HG02610 (cell line): Measurements from ENCODE around the gene ARSB.
"Not testable (repeated sequence)": the region's sequence is repeated elsewhere in the genome, so short reads cannot be mapped to it uniquely, and the experiment has no call there.

Source experiments
- ATAC-seq: cut with Tn5 transposase; IDR thresholded peaks from one replicate; pipeline ENCODE4 v1.9.1; 2021; ENCODE audit warnings: mild to moderate bottlenecking, moderate library complexity; ENCODE audit not compliant: unreplicated experiment

The ARSB gene

DNA sequence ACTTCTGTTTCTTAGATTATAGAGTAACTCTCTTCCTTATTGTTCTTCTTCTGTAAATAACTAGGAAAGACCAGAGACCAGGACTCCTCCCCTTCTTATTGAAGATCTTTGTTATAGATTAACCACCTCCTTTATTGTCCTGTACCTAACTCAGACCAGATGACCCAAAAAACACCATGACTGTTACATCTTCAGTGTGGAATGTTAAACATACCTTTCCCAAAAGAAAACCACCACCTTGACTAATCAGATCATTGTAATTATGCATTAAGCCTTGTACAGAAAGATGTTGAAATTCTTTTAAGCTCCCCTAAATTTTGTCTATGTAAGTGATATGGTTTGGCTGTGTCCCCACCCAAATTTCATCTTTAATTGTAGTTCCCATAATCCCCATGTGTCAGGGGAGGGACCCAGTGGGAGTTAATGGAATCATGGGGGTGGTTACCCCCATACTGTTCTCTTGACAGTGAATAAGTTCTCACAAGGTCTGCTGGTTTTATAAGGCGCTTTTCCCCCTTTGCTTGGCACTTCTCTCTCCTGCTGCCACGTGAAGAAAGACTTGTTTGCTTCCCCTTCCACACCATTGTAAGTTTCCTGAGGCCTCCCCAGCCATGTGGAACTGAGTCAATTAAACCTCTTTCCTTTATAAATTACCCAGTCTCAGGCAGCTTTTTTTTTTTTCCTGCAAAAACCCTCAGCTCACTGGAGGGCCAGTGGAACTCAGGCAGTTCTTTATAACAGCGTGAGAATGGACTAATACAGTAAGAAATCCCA lies 26.3 kb downstream of the ARSB start:
- ATAC-seq: no peak

DNA sequence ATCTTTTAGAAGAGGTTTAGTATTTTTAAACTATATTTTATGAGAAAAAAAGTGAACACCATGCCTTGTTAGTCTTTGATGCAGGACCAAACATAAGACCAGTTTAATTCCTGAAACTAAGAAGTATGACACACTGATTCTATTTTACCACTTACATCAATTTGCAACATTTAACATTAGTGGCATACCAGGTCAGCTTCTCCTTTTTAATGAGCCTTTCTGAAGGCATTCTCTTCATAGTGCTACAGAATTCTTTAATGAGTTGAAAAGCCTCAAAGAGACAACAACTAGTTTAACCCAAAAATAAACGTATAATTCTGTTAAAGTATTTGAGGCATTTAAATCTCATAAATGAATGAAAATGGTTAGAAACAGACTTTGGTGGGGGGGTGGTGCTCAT lies 28.2 kb downstream of the ARSB start:
- ATAC-seq: no peak

DNA sequence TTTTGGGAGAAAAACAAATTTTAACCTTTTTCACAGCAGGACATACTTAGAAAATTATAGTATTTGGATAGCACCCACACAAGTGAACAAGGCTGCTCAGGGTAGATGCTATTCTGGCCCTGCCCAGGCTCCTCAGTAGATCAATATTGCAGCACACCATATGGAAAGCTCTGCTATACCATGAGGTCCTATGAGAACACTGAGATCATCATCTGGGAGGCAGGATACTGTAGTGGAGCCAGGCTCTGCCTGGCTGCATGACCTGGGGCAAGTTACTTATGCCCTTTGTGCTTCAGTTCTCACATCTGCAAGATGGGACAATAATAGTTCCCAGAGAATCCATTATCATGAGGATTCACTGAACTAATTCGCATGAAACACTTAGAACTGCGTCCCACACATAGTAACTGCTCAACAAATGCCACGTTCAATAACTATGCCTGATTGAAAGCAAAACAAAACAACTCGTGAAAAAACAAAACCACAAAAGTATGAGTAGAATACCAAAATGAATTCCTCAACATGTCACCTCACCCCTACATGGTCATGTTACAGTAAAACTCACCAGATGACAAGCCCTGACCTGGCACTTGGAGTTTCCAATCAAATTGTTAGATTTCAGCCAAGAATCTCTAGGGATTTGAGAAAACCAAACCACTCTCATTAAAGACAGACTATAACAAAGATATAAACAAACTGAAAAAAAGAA lies 31.9 kb downstream of the ARSB start:
- peak; percentile 72 for ATAC-seq

DNA sequence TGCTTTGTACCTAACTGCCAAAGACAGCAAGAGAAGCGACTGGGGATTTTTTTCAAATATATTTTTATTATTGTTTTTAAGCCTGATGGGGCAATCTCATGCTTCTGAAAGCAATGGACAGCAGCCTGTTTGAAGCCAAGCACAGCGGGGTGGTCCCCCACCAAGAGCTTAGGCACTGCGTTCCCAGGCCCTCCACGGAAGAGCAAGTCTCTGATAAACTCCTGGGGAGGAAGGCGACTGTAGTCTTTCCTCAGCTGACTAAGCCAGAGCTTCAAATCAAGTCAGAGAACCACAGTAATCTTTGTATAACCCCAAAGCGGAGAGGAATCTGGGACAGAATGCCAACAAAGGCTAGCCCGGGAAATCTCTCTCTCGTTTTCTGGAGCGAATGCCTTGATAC lies 54.4 kb downstream of the ARSB start:
- ATAC-seq: no peak

DNA sequence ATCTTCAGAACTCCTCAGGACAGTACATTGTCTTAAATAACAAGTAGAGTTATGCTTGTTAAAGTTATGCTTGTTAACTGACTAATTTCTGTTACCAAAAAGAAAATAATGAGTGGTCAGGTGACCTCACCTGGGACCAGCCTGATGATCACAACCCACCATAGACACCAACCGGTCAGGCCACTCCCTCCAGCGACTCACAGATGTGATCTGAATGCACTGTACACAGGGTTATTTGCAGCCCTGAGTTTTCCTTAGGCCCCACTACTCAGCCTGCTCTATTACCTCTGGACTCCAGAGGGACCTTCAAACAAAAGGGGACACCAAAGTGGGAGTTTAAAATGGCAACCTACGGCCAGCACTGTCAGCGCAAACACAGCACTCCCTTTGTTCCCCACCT lies 55.3 kb downstream of the ARSB start:
- no peak for ATAC-seq

DNA sequence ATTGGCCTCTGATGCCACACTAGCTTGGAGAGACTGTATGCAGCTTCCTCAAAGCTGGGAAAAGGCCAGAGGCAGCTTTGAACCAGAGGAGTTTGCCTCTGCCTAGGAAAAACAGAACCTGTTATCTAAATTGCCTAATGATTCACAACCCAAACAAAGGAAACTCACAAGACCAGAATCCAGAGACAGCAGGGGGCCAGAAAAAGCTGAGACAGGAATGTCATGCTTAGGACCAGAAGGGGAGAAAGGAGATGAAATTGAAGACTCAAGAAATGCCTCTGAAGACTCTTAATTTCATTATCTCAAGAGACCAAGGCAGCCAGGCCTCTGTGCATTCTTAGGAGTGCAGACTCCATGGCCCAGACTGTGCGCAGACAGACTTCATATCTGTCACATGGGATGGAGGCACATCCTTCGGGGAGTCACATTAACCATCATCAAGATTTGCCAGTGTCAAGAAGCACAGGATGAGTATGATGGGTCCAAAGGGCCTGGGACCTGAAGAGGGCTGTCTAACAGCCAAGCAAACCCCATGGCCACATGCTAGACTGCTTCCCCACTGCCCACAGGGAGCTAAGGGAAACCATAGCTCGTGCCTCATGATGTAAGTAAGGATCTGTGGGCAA lies 57.3 kb downstream of the ARSB start:
- ATAC-seq: no peak

DNA sequence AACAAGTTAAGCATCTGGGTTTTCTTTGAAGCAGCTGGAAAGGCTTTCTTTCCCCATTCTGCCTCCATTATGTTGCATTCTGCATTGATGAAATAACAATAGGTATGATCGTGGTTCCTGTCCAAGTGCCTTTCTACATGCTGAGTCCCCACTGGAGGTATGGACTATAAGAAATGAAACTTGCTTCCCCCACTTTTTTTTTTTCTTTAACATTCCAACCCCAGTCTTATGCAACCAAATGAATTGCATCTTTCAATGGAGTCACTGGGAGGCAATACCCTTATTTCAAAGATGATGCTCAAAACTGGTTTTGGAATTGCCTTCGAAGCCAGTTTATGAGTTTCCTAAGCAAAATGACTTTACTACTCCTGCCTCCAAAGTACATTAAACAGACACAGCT lies 58.9 kb downstream of the ARSB start:
- no peak for ATAC-seq

DNA sequence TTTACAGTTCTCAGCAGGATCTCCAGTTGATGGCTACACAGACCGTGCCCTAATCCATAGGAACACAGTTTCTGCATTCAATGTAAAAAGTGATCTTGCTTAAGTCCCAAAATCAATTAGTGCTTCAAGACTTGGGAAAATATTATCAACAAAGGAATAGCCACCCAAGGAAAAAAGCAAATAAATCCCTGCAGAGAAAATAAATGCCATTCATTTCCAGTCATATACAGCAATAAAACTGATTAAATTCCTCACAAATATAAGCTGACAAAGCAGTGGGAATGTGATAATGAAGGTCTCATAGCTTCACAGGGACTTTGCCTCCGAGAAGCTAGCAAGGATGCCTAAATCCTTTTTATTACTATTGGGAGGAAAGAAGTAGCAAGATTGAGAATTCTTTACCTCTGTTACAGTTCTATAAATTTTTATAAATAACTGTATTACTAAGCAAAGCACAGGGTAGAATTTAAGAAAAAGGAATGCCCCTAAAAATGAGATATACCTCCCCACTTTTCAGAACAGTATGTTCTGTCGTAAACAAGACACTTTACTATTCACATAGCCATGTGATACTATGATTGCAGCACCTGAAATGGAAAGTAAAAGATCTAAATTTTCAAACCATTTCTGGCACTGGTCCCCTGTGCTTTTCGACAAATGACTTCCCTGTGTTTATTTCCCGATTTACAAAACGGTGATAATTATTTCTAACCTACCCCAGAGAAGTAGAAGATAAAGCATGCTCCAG lies 59.8 kb downstream of the ARSB start:
- no peak for ATAC-seq

DNA sequence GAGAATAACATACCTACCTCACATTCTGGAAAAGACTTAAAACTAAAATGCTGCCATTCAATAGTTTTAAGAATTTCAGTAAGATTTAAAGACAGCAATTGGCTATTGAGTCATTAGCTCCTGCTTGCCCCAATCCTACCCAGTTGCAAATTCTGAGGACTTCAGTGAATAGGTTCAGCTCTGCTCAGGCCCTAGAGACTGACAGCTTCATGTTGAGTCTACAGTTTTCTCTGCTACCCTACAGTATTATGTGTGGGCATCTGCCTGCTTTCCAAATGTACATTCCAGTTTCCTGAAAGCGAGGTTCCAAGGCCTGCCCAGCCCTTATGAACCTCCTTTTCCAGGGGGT lies 61.5 kb downstream of the ARSB start:
- peak; percentile 29 for ATAC-seq

DNA sequence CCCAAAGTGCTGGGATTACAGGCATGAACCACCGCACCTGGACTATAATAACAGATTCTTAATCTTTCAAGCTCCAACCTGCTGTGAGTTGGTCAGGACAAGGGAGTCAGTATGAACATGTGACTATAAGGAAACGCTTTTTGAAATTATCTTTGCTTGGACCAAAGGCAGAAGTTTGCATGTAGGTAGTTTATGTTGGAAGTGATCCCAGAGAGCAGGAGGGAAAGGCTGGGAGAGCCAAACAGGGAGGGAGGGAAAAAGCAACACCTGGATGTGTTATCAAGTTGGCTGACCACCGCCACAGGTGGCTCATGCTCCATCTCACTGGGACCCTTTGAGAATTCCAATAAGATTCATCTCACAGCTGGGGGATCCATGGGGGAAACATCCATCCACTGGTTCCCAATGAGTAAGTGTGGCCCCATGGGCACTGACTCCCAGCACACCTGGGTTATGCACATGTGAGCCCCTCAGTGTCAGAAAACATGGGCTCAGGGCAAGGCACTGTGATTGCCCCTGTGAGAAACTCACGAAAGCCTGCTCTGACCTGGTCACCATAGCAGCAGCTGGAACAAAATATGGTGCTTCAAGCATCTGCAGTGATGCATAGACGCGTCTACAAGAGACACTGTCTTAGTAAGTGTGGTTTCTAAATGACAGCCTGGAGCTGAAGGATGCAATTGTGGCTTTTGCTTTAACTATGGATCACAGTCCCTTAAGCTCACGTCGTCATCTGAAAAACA lies 62.1 kb downstream of the ARSB start:
- ATAC-seq: peak; percentile 97

DNA sequence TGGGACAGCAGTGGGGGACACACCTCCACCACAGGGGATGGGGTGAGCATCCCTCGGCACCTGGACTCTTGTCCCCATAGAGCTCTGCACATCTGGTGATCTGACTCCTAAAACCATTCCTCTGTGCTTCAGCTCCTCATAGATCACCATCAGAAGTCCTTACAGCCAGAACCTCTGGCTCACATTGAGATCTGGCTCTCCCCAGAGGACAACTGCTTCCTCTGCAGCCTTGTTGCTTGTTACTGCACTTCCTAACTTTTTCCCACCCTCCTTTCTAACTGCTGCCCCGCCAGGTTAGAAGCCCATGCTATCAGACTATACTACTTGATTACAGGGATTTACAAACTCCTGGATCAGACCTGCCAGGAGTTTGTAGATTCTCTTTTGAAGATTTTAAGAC lies 64.5 kb downstream of the ARSB start:
- ATAC-seq: no peak

DNA sequence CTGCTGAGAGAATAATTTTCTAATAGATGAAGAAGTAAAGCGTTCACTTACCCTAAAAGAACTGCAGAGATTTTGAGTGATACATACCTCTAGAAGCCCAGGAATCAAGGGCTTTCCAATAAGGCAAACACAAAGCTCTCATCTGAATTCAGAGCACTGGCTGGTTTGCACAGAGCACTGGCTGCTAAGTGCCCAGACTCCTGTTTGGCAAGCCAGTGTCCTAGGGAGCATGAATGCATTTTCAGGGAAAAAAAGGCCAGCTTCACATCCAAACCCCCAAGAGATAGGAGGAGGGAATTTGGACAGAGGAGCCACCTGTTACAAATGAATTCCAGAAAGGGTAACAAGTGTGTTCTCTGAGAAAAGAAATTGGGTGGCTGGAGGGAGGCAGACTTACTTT lies 65.3 kb downstream of the ARSB start:
- ATAC-seq: no peak

DNA sequence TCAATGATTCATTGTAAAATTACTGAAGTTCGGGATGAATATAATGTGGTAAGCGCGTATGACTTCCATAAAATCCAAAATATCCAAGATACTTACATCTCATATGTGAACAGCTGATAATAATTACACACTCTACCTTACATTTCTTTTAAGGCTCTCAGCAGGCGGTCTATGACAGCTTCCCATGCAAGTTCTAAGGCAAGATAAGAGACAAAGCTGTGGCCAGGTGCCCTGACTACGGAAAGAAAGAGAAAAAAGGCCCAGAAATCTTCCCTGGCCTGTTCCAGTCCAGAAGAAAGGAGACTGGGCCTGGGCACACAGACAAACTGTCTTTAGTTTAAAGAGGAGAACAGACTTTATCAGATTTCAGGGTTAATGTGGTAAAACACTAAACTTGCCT lies 69.1 kb downstream of the ARSB start:
- ATAC-seq: no peak

DNA sequence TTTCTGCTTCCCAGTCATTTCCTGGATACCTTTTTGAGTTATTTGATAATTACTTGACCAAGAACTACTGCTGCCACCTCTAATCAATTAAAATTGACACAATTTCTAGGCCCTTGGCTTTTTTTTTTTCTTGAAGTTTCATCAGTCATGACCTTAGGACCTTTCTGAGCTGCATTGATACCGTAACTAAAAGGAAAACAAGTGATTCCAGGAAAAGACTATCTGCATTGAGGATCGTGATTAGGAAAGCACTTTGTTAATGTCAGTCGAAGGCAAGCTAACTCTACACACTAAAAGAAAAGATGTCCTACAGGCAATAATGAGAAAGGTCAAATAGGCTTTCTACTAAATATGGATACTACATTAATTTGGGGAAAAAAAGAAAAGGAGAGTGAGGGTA lies 69.9 kb downstream of the ARSB start:
- ATAC-seq: no peak

DNA sequence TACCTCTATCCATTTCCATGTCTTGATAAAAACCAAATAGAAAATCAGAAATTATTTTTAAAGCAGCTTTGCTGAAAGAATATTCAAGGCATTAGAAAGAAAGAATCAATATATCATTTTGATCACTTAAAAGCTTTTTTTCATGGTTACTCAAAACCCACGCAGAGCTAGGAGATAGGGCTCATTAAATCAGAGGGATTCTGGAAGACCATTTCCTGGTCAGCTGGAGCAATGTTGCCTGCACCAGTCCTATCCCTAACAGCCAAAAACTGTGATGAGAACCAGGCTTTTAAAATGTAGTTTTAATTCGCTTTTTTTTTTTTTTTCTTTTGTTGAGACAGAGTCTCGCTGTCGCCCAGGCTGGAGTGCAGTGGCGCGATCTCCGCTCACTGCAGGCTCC lies 72.3 kb downstream of the ARSB start:
- ATAC-seq: no peak

DNA sequence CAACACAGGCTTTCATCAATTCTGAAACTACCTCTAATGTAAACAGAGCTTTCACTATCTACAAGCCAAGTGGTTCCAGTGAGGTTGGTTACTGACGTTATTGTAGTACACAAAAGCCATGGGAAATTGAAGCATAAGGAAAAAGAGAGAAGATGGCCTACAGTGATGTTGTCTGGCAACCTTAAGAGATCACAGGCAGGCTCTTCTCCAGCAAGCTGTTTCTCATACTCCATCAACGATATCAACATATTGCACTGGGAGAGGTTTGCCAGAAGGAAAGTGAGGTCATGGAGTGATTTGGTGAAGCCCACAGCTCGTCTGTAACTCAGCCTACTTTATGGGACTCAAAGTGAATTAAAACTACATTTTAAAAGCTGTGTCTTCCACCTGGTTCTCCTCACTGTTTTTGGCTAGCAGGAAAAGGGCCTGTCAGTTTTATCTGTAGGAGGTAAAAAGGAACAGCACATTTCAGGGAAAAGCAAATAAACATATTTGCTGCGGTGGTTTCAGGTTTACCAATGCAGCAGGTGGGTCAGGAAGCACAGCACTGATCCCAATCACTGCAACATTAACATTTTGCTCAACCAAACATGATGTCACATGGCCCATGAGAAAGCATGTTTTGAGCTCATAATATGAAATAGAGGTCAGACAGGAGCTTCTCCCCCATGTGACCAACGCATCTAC lies 72.9 kb downstream of the ARSB start:
- ATAC-seq: no peak

DNA sequence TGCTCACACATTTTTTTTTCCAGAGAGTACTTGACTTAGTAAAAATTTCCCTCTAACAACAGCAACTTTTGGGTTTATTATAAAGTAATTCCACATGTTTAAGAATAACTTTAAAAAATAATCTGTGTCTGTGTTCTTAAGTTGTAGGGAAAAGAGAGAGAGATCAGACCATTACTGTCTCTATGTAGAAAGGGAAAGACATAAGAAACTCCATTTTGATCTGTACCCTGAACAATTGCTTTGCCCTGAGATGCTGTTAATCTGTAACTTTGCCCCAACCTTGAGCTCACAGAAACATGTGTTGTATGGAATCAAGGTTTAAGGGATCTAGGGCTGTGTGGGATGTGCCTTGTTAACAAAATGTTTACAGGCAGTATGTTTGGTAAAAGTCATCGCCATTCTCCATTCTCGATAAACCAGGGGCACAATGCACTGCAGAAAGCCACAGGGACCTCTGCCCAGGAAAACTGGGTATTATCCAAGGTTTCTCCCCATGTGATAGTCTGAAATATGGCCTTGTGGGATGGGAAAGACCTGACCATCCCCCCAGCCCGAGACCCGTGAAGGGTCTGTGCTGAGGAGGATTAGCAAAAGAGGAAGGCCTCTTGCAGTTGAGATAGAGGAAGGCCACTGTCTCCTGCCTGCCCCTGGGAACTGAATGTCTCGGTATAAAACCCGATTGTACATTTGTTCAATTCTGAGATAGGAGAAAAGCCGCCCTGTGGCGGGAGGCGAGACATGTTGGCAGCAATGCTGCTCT lies 75.7 kb downstream of the ARSB start:
- ATAC-seq: not testable (repeated sequence)

DNA sequence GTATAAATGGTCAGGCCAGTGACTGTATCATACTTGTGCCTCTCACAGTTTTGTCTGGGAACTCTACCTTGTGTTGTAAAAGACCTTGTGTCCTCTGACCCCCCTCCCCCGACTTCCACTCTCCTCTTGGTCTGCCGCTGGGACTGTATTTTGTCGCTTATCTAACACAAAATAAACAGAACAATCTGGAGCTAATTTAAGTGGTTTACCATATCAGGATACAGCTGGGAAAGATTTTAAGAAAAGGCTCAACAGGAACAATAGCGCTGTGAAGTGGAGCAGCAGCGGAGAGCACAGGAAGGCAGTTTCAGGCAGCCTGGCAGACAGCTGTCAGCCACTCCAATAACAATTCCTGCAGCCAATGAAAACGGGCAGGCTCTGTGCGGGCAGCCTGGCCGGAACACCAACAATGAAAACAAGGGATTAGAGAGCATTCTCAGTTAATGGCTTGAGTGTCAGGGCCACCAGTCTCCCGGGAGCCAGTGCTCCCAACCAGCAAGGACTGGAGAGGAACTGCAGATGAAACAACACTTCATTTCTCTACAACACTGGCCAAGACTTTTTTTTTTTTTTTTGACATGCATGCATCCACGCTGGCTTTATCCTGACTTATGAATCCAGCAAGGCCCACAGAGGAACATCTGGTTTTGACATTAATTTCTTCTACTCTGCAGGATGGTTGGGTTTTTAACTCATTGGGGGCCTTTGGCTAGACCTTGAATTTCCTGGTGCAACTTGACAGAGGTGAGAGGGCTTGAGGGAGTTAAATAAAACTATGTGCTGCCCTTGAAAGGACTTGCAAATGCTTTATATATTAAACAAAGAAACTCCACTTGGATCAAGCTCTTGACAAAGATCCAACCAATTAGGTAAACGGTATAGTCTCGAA lies 76.7 kb downstream of the ARSB start:
- ATAC-seq: no peak
